Thymus (tissue), 14 donors: ENCODE measurements around the gene ABHD5. TPM values are rescaled to one million over a fixed set of nuclear protein-coding genes. Genes with fewer than 3 reads are reported as not detected.

Experiments
- DNase-seq, 9 donors: peaks; one replicate each; pipeline ENCODE4 v3.0.0-alpha.2; 2013; ENCODE audit warnings: low spot score in 9 of 9, low read depth in 6 of 9, missing footprints in 1 of 9
- H3K27ac ChIP-seq, 2 donors: one replicate each; pipeline ENCODE4 v1.5.1; 2013; ENCODE audit warnings: control low read depth in 1 of 2, low read depth in 1 of 2, low read length in 1 of 2, mild to moderate bottlenecking in 1 of 2, moderate library complexity in 1 of 2
- H3K27me3 ChIP-seq, 2 donors: one replicate each; pipeline ENCODE4 v1.5.1; 2013; ENCODE audit warnings: low read length in 1 of 2; ENCODE audit not compliant: control insufficient read depth in 2 of 2, insufficient read depth in 1 of 2
- H3K36me3 ChIP-seq, 2 donors: one replicate each; pipeline ENCODE4 v1.5.1; 2013; ENCODE audit warnings: low read length in 1 of 2, mild to moderate bottlenecking in 1 of 2, moderate library complexity in 1 of 2; ENCODE audit not compliant: control insufficient read depth in 2 of 2, insufficient read depth in 2 of 2
- H3K4me1 ChIP-seq, 2 donors: one replicate each; pipeline ENCODE4 v1.5.1; 2013; ENCODE audit warnings: low read length in 2 of 2; ENCODE audit not compliant: control insufficient read depth in 2 of 2, insufficient read depth in 2 of 2
- H3K4me3 ChIP-seq, 2 donors: one replicate each; pipeline ENCODE4 v1.5.1; 2013; ENCODE audit warnings: low read length in 2 of 2, control low read depth in 1 of 2, mild to moderate bottlenecking in 1 of 2
- H3K9me3 ChIP-seq, 2 donors: one replicate each; pipeline ENCODE4 v1.5.1; 2013; ENCODE audit warnings: low read length in 1 of 2, mild to moderate bottlenecking in 1 of 2; ENCODE audit not compliant: control insufficient read depth in 2 of 2, insufficient read depth in 1 of 2
- WGBS: extraction: QIAGEN DNeasy Blood & Tissue Kit; methylation state at CpG from one replicate; pipeline ENCODE4 v1.1.7; 2013; 5-methylcytosine and 5-hydroxymethylcytosine counted together
- long read RNA-seq, 10 donors: transcript quantifications; one replicate each; lab custom pipeline, GENCODE V29; 2026
- polyA plus RNA-seq: library from polyadenylated mRNA; stranded (reverse); fragments of 200-250 nt; gene quantifications from one replicate; pipeline ENCODE4 v1.2.3, GENCODE V29; 2013
- total RNA-seq: library from RNA; stranded (reverse); fragments of 120-200 nt; gene quantifications from one replicate; pipeline ENCODE4 v1.2.4, GENCODE V29; 2013
- donor health status: healthy.

The ABHD5 gene
- total RNA-seq (10.3 TPM), polyA plus RNA-seq (17.9 TPM)
- long read RNA-seq, donor 1 = 0 reads
- long read RNA-seq, donor 2, full-length matches to known transcripts = 7 of 7 reads
- long read RNA-seq, donor 2, partial matches to known transcripts = 0 of 7 reads
- long read RNA-seq, donor 2, other reads (novel, unspliced or antisense) = 0 of 7 reads
- long read RNA-seq, donor 3, full-length matches to known transcripts = 4 of 4 reads
- long read RNA-seq, donor 3, partial matches to known transcripts = 0 of 4 reads
- long read RNA-seq, donor 3, other reads (novel, unspliced or antisense) = 0 of 4 reads
- long read RNA-seq, donor 4, full-length matches to known transcripts = 2 of 2 reads
- long read RNA-seq, donor 4, partial matches to known transcripts = 0 of 2 reads
- long read RNA-seq, donor 4, other reads (novel, unspliced or antisense) = 0 of 2 reads
- long read RNA-seq, donor 5, full-length matches to known transcripts = 9 of 9 reads
- long read RNA-seq, donor 5, partial matches to known transcripts = 0 of 9 reads
- long read RNA-seq, donor 5, other reads (novel, unspliced or antisense) = 0 of 9 reads
- long read RNA-seq, donor 6, full-length matches to known transcripts = 1 of 1 reads
- long read RNA-seq, donor 6, partial matches to known transcripts = 0 of 1 reads
- long read RNA-seq, donor 6, other reads (novel, unspliced or antisense) = 0 of 1 reads
- long read RNA-seq, donor 7, full-length matches to known transcripts = 9 of 9 reads
- long read RNA-seq, donor 7, partial matches to known transcripts = 0 of 9 reads
- long read RNA-seq, donor 7, other reads (novel, unspliced or antisense) = 0 of 9 reads
- long read RNA-seq, donor 8, full-length matches to known transcripts = 2 of 2 reads
- long read RNA-seq, donor 8, partial matches to known transcripts = 0 of 2 reads
- long read RNA-seq, donor 8, other reads (novel, unspliced or antisense) = 0 of 2 reads
- long read RNA-seq, donor 9, full-length matches to known transcripts = 5 of 5 reads
- long read RNA-seq, donor 9, partial matches to known transcripts = 0 of 5 reads
- long read RNA-seq, donor 9, other reads (novel, unspliced or antisense) = 0 of 5 reads
- long read RNA-seq, donor 10, full-length matches to known transcripts = 2 of 2 reads
- long read RNA-seq, donor 10, partial matches to known transcripts = 0 of 2 reads
- long read RNA-seq, donor 10, other reads (novel, unspliced or antisense) = 0 of 2 reads

DNA sequence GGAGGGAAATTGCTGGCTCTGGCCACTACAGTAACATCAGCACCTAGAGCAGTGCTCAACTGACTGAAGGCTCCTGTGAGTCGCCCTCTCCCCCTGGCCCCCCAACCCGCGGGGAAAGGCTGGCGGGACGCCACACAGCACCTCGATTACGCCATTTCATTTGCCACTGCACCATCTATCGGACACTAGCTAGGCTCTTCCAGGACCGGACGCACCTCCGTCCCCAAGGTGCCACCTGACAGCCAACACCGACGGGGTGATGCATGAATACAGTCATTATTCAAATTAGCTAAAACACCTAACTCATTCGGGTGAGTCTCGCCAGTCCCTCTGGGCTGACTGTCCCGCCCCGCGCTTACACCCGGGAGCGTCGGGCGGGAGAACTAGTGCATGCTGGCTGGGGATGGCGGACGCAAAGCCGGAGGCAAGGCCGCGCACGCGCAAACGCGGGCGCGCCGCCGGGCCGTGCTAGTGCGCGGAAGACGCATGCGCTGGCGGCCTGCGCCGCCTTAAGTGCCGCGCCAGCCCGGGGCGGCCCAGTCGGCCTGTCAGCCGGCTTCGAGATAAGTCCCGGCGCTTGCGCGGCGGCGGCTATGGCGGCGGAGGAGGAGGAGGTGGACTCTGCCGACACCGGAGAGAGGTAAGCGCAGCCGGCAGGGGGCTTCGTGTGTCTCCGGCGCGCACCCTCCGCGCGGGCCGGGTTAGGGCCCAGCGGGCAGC is at the start of gene ABHD5:
Gene ABHD5 (plus strand): TSS at position 539 of the 720 bp plus-strand sequence. CDS start 55 bp downstream, at position 594.
- WGBS = under 1% methylated on average over 71 of the region's 71 CpGs
- peak; percentile 85 to 98 (median 93) for DNase-seq
- Histone ChIP-seq H3K4me3 (peak within 1 kb of the TSS; percentile 61 to 88), H3K4me1 (peaks cover 13 to 15% of the 10 kb centered on the region in 2 donors), H3K27ac (peak within 1 kb of the TSS; percentile 65 to 90), H3K9me3 (no peaks in the 10 kb centered on the region), H3K27me3 (peaks cover 0 to 17% of the 10 kb centered on the region in 2 donors), H3K36me3 (no peaks in the 10 kb centered on the region)

DNA sequence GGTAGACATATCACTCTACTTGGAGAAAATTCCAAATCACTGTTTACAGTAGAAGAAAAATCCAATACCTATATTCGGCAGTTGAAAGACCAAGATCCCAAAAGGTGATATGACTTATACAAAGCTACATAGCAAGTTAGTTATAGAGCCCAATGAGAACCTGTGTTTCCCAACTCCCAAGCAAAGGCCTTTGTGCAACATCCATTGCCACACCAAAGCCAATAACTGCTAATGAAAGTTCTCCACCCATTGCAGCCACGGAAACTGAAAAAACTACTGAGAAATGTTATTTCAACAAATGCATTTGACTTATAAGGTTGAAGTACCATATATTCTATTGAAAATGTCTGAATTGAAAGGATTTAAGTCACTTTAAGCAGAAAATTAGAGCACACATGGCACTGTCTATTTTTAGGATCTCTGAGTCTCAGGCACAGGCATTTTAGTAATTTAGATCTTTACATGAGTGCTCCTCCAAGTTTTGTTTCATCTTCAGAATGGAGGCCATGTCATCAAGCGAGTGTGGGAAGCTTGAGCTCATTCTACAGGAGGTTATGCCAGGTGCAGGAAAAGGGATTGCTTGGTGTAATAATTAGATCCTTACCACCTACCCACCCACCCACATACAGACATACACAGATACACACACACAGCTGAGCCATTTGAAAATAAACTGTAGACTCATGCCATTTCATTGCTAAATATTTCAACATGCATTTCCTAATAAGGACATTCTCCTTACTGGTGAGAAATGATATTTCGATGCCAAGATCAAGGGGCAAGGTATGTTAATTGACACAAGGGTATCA is 49.2 kb upstream of the ABHD5 start:
- H3K4me1 ChIP-seq = no peaks in the 10 kb centered on the region
- no peaks in the 10 kb centered on the region for H3K27me3 ChIP-seq
- no peaks in the 10 kb centered on the region for H3K9me3 ChIP-seq
- H3K4me3 ChIP-seq = no peak overlapping the region
- H3K27ac ChIP-seq = no peak overlapping the region
- H3K36me3 ChIP-seq = no peaks in the 10 kb centered on the region
- 97% methylated on average over 4 of the region's 4 CpGs for WGBS
- no peak for DNase-seq

DNA sequence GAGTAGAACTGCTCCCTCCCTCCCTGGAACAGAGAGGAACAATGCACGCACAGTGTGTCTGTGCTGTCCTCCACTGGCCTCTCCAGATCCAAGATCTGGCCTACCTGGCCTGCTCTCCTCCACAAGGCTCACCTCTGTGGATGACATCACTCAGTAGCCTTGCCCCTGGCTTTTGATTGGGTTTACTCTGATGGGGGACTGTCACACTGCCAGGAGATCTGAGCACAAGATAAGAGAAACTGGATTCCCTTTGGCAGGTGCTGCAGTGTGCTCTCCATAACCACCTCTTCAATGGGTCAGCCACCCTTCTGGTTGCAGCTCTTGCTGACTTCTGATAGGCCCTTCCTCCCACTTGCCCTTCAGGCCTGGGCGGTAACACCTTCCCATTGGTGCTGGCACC is 46.3 kb upstream of the ABHD5 start:
- Histone ChIP-seq H3K9me3 (no peaks in the 10 kb centered on the region), H3K36me3 (no peaks in the 10 kb centered on the region), H3K27ac (no peak overlapping the region), H3K4me3 (no peak overlapping the region), H3K27me3 (no peaks in the 10 kb centered on the region), H3K4me1 (no peaks in the 10 kb centered on the region)
- no peak for DNase-seq
- WGBS = 99% methylated on average over 2 of the region's 2 CpGs

DNA sequence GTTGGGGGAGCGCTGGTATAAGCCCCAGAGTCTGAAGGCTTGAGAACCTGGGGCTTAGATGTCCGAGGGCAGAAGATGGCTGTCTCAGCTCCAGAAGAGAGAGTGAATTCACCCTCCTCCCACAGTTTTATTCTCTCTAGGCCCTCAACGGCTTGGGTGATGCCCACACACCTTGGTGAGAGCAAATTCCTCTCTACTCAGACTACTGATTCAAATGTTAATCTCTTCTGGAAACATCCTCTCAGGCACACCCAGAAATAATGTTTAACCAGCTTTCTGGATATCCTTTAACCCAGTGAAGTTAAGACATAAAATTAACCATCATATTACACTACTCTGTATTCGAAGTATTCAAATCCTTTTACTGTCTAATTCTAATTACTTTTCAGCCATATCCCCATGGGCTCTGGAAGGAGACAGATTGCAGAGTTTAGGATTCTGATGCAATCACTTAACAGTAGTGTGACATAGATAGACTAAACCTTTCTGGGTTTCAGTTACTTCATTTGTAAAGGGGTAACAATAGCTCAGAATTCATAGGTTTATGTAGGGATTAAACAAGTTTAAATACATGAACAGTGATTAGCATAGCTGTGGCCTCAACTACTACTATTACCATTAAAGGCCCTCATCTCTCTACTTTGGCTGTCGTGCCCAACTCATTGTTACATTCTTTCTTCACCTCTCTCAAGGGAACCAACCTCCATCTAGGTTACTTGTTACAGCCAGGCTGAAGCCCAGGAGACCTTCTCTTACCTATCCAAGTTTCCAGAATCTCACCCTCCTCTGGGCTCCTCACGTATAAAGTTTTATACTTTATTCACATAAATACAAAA is 43.2 kb upstream of the ABHD5 start:
- no peaks in the 10 kb centered on the region for H3K36me3 ChIP-seq
- DNase-seq = no peak
- H3K9me3 ChIP-seq = no peaks in the 10 kb centered on the region
- peaks cover 0 to 2% of the 10 kb centered on the region in 2 donors for H3K27me3 ChIP-seq
- 97% methylated on average over 6 of the region's 6 CpGs for WGBS
- no peak overlapping the region for H3K27ac ChIP-seq
- H3K4me1 ChIP-seq = no peaks in the 10 kb centered on the region
- H3K4me3 ChIP-seq = no peak overlapping the region

DNA sequence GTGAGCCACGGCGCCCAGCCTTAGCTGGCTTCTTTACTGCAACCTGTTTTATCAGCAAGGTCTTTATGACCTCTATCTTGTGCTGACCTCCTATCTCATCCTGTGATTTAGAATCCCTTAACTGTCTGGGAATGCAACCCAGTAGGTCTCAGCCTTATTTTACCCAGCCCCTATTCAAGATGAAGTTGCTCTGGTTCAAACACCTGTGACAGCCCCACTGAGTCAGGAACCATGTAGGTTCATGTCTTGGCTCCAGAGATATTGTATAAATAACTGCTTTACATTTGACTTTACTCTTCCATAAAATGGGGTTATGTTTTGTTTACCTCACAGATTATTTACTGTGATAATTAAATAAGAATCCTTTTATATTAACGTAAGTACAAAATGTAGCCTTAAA is 41.8 kb upstream of the ABHD5 start:
- WGBS = 99% methylated on average over 3 of the region's 3 CpGs
- Histone ChIP-seq H3K9me3 (no peaks in the 10 kb centered on the region), H3K4me3 (no peak overlapping the region)

DNA sequence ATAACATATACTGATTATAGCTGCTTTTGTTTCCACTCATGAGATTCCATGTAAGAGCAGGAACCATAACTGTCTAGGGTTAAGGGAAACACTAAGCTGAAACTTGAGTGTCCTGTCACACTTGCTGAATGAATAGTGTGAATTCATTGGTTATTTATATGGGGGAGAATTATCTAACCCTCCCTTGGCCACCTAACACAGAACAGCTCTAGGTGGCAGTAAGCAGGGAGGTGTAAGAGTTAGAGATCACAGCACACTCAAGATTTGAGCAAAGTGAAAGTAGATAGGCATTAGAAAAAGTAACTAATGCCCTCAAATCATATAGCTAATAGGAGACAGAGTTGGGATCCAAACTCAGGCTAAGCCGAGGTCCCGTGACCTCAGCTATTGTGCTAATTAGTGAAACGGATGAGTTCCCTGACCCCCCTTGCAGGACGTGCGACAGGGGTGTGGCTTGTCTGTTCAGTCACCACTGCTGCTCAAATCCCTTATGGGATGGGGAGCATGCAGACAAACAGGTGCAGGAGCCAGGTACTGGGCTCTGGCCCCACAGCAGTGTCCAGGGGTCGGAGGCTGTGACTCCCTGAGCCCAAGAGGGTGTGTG is 41.3 kb upstream of the ABHD5 start:
- no peaks in the 10 kb centered on the region for H3K4me1 ChIP-seq
- H3K9me3 ChIP-seq = no peaks in the 10 kb centered on the region
- no peaks in the 10 kb centered on the region for H3K36me3 ChIP-seq
- peaks cover 0 to 2% of the 10 kb centered on the region in 2 donors for H3K27me3 ChIP-seq
- H3K4me3 ChIP-seq = no peak overlapping the region
- 53% methylated on average over 6 of the region's 6 CpGs for WGBS
- DNase-seq = no peak
- H3K27ac ChIP-seq = no peak overlapping the region

More for the DNA sequence above, 41.8 kb upstream of the ABHD5 start:
- Histone ChIP-seq H3K36me3 (no peaks in the 10 kb centered on the region), H3K4me1 (no peaks in the 10 kb centered on the region), H3K27ac (no peak overlapping the region), H3K27me3 (peaks cover 0 to 2% of the 10 kb centered on the region in 2 donors)
- DNase-seq = no peak

DNA sequence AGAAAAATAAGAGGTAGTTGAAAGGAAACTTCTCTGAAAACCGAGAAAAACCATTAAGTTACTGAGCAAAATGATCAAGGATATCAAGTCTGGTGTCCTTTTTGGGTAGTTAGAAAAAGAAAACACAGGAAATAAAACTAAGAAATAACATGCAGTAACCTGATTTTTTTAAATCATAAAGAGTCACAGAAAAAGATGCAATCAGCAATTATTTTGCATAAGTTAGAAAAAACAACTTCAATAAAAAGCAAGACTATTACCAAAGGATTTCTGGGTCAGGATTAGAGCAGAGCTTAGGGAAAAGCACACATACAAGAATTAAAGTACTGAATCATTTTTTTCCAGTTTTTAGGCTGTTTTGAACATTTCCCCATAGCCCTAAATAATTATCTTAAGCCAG is 40.4 kb upstream of the ABHD5 start:
- 97% methylated on average over 1 of the region's 1 CpG for WGBS
- Histone ChIP-seq H3K4me1 (no peaks in the 10 kb centered on the region), H3K4me3 (no peak overlapping the region), H3K36me3 (no peaks in the 10 kb centered on the region), H3K27ac (no peak overlapping the region), H3K9me3 (no peaks in the 10 kb centered on the region), H3K27me3 (peaks cover 0 to 2% of the 10 kb centered on the region in 2 donors)
- no peak for DNase-seq
